GM12878 (cell line): ENCODE measurements around the gene LRRC75A. TPM values are rescaled to one million over a fixed set of nuclear protein-coding genes. Genes with fewer than 3 reads are reported as not detected.

Experiments used
- ATAC-seq: fragments of 200-7000 bp; cut with Tn5 transposase; 3 replicates; pipeline ENCODE4 v1.9.1; 2020; ENCODE audit warnings: mild to moderate bottlenecking, moderate library complexity
- BruUV-seq: library from RNA; stranded (reverse); fragments of 400-500 nt; replicated peaks from 2 replicates; lab custom pipeline; 2021; lab: Mats Ljungman, UMichigan
- CTCF ChIA-PET: fragments of 300-600 bp; sonication (Branson Sonifier 250); formaldehyde crosslinking; extraction: SDS; loops from one replicate; lab custom pipeline; 2021; ENCODE audit warnings: inconsistent platforms; lab: Yijun Ruan, JAX
- POLR2A ChIA-PET: fragments of 350-600 bp; formaldehyde crosslinking; extraction: SDS; loops from one replicate; lab custom pipeline; 2021; ENCODE audit warnings: inconsistent platforms; lab: Charles Lee
- RAD21 ChIA-PET: fragments of 300-600 bp; sonication (Branson Sonifier 250); formaldehyde crosslinking; loops from one replicate; lab custom pipeline; 2023; ENCODE audit warnings: antibody characterized with exemption; ENCODE audit not compliant: unreplicated experiment; lab: Charles Lee
- SMC1A ChIA-PET: fragments of 300-600 bp; sonication (Branson Sonifier 250); formaldehyde crosslinking; loops from one replicate; lab custom pipeline; 2023; ENCODE audit not compliant: unreplicated experiment, uncharacterized antibody; lab: Charles Lee
- DNase-seq: peaks from one replicate; pipeline ENCODE4 v3.0.0-alpha.2; 2011; ENCODE audit warnings: low read depth, low spot score
- FAIRE-seq: peaks from 3 replicates; lab custom pipeline; 2011; peaks lifted over from hg19 to GRCh38; lab: Jason Lieb, UNC
- H2AFZ ChIP-seq: 2 replicates; pipeline ENCODE4 v1.6.0; 2011; ENCODE audit warnings: low read depth, low read length, control low read depth; ENCODE audit not compliant: control insufficient read depth
- H3K27ac ChIP-seq: 2 replicates; pipeline ENCODE4 v1.5.1; 2011; ENCODE audit warnings: control low read depth; ENCODE audit not compliant: control insufficient read depth, insufficient read depth
- H3K27me3 ChIP-seq, 2 experiments: replicated peaks in 1 of 2; 2 replicates each; pipeline versions ENCODE4 v1.6.0 to v1.6.1; 2011; ENCODE audit warnings: low read length in 1 of 2; ENCODE audit not compliant: control insufficient read depth in 2 of 2, insufficient read depth in 2 of 2
- H3K36me3 ChIP-seq, 2 experiments: 2 replicates each; pipeline ENCODE4 v1.5.1; 2011; ENCODE audit warnings: low read length in 1 of 2; ENCODE audit not compliant: control insufficient read depth in 2 of 2, insufficient read depth in 2 of 2
- H3K4me1 ChIP-seq: 2 replicates; pipeline ENCODE4 v1.6.1; 2011; ENCODE audit warnings: mild to moderate bottlenecking, low read length, moderate library complexity, mixed read lengths; ENCODE audit not compliant: control insufficient read depth, insufficient read depth
- H3K4me2 ChIP-seq: 2 replicates; pipeline ENCODE4 v1.6.0; 2011; ENCODE audit warnings: control low read depth; ENCODE audit not compliant: control insufficient read depth, insufficient read depth
- H3K4me3 ChIP-seq: fragments of 200-600 bp; sonication (generic); 2 replicates; pipeline ENCODE4 v1.5.1; 2016
- H3K79me2 ChIP-seq: 2 replicates; pipeline ENCODE4 v1.6.0; 2011; ENCODE audit warnings: low read length; ENCODE audit not compliant: control insufficient read depth, insufficient read depth
- H3K9ac ChIP-seq: 2 replicates; pipeline ENCODE4 v1.8.0; 2011; ENCODE audit warnings: low read length, control low read depth, mixed read lengths; ENCODE audit not compliant: control insufficient read depth, insufficient read depth
- H3K9me3 ChIP-seq: replicated peaks from 3 replicates; pipeline ENCODE4 v1.5.1; 2011; ENCODE audit warnings: mild to moderate bottlenecking, low read length; ENCODE audit not compliant: control insufficient read depth, insufficient read depth
- H4K20me1 ChIP-seq: 2 replicates; pipeline ENCODE4 v1.6.0; 2011; ENCODE audit not compliant: control insufficient read depth, insufficient read depth
- CBX5 ChIP-seq: sonication (generic); IDR thresholded peaks from 2 replicates; pipeline ENCODE4 v1.6.1; 2016; ENCODE audit warnings: low read depth, moderate library complexity, mild to moderate bottlenecking, inconsistent platforms
- CEBPB ChIP-seq, 2 experiments: fragments of 150-350 bp in 1 of 2; IDR thresholded peaks; 2 replicates each; pipeline ENCODE4 v1.6.1; 2012 to 2014; ENCODE audit warnings: low read depth in 2 of 2, low read length in 2 of 2, borderline replicate concordance in 1 of 2, inconsistent platforms in 1 of 2
- GATAD2B ChIP-seq: fragments of 450-650 bp; conservative IDR thresholded peaks from 2 replicates; pipeline ENCODE4 v1.6.1; 2017; ENCODE audit warnings: low read depth, mild to moderate bottlenecking, moderate library complexity
- JUNB ChIP-seq: IDR thresholded peaks from 2 replicates; pipeline ENCODE4 v1.6.1; 2016; ENCODE audit warnings: antibody characterized with exemption, mild to moderate bottlenecking
- KLF5 ChIP-seq: fragments of 450-650 bp; IDR thresholded peaks from 2 replicates; pipeline ENCODE4 v1.6.1; 2014; ENCODE audit warnings: mild to moderate bottlenecking; ENCODE audit not compliant: partially characterized antibody
- NFYA ChIP-seq: IDR thresholded peaks from 2 replicates; pipeline ENCODE4 v1.6.1; 2011; ENCODE audit warnings: low read depth, mild to moderate bottlenecking, low read length, improper control_type of control experiment, borderline replicate concordance
- NR2C2 ChIP-seq: IDR thresholded peaks from 2 replicates; pipeline ENCODE4 v1.6.1; 2011; ENCODE audit warnings: borderline replicate concordance, low read depth; ENCODE audit not compliant: control insufficient read depth, insufficient read length
- PAX5 ChIP-seq: IDR thresholded peaks from 2 replicates; pipeline ENCODE4 v1.6.1; 2011; ENCODE audit warnings: low read depth, low read length, borderline replicate concordance
- SPI1 ChIP-seq: IDR thresholded peaks from 2 replicates; pipeline ENCODE4 v1.6.1; 2011; ENCODE audit warnings: low read depth, mild to moderate bottlenecking, low read length, moderate library complexity, borderline replicate concordance; ENCODE audit not compliant: insufficient read depth
- SRF ChIP-seq, 2 experiments: IDR thresholded peaks; 2 replicates each; pipeline ENCODE4 v1.6.1; 2011; ENCODE audit warnings: low read depth in 2 of 2, low read length in 2 of 2, mild to moderate bottlenecking in 1 of 2, moderate library complexity in 1 of 2
- SUZ12 ChIP-seq: fragments of 200-600 bp; sonication (generic); IDR thresholded peaks from one replicate; pipeline ENCODE4 v1.6.1; 2018; ENCODE audit warnings: antibody characterized with exemption, mild to moderate bottlenecking; ENCODE audit not compliant: unreplicated experiment
- YBX1 ChIP-seq: fragments of 450-650 bp; IDR thresholded peaks from 2 replicates; pipeline ENCODE4 v1.6.1; 2016; ENCODE audit warnings: antibody characterized with exemption
- ZNF384 ChIP-seq: IDR thresholded peaks from 2 replicates; pipeline ENCODE4 v1.6.1; 2012; ENCODE audit warnings: low read depth, mild to moderate bottlenecking, low read length, improper control_type of control experiment, borderline replicate concordance
- WGBS: methylation state at CpG from one replicate; pipeline ENCODE4 v1.1.6; 2016; ENCODE audit warnings: low lambda C conversion rate; ENCODE audit not compliant: insufficient replicate concordance, insufficient coverage; ENCODE audit errors: missing lambda C conversion rate; 5-methylcytosine and 5-hydroxymethylcytosine counted together
- in situ Hi-C: fragments of 300-500 bp; cut with MboI; formaldehyde crosslinking; loops from 9 replicates; pipeline ENCODE4 v1.14.3; 2018; ENCODE audit warnings: mixed read lengths
- intact Hi-C: fragments of 100-400 bp; cut with micrococcal nuclease; formaldehyde crosslinking; loops from one replicate; pipeline ENCODE4 v1.14.2; 2022; ENCODE audit not compliant: unreplicated experiment
- polyA plus RNA-seq, 11 experiments: library from polyadenylated mRNA; depleted of rRNA in 4 of 11; unstranded in 6 of 11; stranded (reverse) in 5 of 11; fragments of >200 nt; fragmentation: Nextera tagmentation in 4 of 11; fragmentation: Illumina TruSeq in 1 of 11; extraction: Ambion mirVana in 4 of 11; extraction: Trizol in 1 of 11; gene quantifications; 1 replicate in 1 of 11; 2 replicates in 10 of 11; pipeline versions ENCODE4 v1.2.1 to v1.2.3, GENCODE V29; 2011 to 2016; ENCODE audit warnings: inconsistent platforms in 2 of 11, missing spikeins in 2 of 11, low read depth in 1 of 11
- total RNA-seq, 4 experiments: library from RNA; depleted of rRNA in 3 of 4; stranded (reverse); fragments of >200 nt in 3 of 4; fragmentation: Illumina TruSeq in 1 of 4; extraction: Trizol in 1 of 4; gene quantifications; 2 replicates each; pipeline versions ENCODE4 v1.2.1 to v1.2.3, GENCODE V29; 2013 to 2021
- TF ChIP-seq, protein P1 (sequence below): IDR thresholded peaks from 2 replicates; pipeline ENCODE4 v1.6.1; 2012; ENCODE audit warnings: low read depth, low read length, improper control_type of control experiment
- TF ChIP-seq, protein P2 (sequence below): fragments of 450-650 bp; IDR thresholded peaks from 2 replicates; pipeline ENCODE4 v1.6.1; 2016; ENCODE audit warnings: mild to moderate bottlenecking

Gene LRRC75A
- total and polyA plus RNA-seq, 10 of the 15 experiments (the other 5 are each of a cell fraction or from before 2014, with no cell fraction given), result 0.01 to 1.3 (median 0.09) TPM; not detected in 2

DNA sequence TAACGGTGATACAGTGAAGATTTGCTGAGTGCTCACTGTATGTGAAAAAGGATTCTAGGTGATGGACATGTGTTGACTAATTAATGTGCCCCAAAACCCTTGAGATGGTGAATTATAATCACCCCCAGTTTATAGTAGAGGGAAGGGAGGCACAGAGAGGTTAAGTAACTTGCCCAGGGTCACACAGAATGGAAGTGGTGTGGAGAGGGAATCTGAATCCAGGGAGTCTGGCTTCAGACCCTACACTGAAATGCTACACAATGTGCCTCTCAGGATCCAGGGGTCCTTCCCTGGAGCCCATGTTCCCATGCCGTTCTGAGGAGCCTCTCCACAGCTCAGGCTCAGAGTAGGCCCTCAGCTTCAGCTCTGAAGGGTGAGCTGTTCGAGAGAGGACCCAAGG lies 65.0 kb downstream of the LRRC75A start (continued):
- TF ChIP-seq, protein P1, sequence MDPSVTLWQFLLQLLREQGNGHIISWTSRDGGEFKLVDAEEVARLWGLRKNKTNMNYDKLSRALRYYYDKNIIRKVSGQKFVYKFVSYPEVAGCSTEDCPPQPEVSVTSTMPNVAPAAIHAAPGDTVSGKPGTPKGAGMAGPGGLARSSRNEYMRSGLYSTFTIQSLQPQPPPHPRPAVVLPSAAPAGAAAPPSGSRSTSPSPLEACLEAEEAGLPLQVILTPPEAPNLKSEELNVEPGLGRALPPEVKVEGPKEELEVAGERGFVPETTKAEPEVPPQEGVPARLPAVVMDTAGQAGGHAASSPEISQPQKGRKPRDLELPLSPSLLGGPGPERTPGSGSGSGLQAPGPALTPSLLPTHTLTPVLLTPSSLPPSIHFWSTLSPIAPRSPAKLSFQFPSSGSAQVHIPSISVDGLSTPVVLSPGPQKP, result no peak
- TF ChIP-seq ZNF384 (no peak), GATAD2B (no peak), NR2C2 (no peak), SUZ12 (no peak), SRF (IDR thresholded peaks at IDR 0.05; ENCODE audit: low read depth in 2 of 2, low read length in 2 of 2) (no peak)

DNA sequence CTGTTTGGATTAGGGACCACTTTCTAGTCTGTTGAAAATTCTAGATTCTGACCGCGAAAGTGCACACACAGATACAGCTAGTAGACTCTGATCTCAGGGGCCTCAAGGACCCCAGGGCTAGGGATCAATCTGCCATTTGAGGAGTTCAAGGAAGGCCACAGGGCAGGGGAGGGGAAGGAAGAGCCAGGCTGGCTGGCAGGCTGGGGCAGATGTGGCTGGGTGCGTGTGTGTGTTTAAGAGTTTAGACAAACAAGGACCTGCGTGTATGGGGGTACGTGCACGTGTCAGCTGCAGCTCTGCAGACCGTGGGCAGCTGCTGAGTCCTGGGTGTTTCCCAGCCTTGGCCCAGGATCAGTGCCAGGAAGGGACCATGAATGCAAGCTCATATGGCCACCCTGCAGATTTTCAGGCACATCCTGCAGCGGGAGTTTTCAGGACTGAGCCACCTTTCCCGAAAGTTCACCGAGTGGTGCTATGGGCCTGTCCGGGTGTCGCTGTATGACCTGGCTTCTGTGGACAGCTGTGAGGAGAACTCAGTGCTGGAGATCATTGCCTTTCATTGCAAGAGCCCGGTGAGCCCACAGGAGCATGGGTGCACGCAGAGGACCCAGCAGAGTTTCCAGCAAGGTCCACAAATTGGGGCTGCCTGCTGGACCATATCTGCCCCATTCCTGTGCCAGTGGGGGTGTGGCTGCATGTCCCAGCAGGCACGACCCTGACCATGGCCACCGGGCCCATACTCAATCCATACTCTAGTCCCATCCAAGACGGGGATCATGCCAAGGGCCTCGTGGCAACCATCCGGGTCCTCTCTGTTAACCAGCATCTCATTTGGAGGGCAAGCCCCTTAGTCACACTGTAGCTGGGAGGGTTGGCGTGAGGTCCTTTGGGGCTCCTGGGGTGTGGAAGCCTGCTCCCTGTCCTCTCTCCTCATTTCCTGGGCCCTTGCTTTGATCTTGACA lies 66.0 kb downstream of the LRRC75A start:
- peaks cover 2% of the 10 kb centered on the region for H3K79me2 ChIP-seq
- H3K9me3 ChIP-seq, result no peaks in the 10 kb centered on the region
- intact Hi-C loops (no loop called here), in situ Hi-C loops (no loop called here)
- ATAC-seq (no peak), DNase-seq (no peak), FAIRE-seq (no peak)
- no peak overlapping the region for H3K4me3 ChIP-seq
- no peaks in the 10 kb centered on the region for H4K20me1 ChIP-seq
- no peak overlapping the region for H3K4me2 ChIP-seq
- TF ChIP-seq SPI1 (no peak), YBX1 (no peak), PAX5 (no peak), CBX5 (no peak), KLF5 (no peak), CEBPB (IDR thresholded peaks at IDR 0.05; ENCODE audit: borderline replicate concordance in 1 of 2, low read depth in 2 of 2, low read length in 2 of 2) (no peak), NR2C2 (no peak), JUNB (no peak), NFYA (no peak)
- TF ChIP-seq, protein P2, sequence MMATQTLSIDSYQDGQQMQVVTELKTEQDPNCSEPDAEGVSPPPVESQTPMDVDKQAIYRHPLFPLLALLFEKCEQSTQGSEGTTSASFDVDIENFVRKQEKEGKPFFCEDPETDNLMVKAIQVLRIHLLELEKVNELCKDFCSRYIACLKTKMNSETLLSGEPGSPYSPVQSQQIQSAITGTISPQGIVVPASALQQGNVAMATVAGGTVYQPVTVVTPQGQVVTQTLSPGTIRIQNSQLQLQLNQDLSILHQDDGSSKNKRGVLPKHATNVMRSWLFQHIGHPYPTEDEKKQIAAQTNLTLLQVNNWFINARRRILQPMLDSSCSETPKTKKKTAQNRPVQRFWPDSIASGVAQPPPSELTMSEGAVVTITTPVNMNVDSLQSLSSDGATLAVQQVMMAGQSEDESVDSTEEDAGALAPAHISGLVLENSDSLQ, result no peak
- no peaks in the 10 kb centered on the region for H3K4me1 ChIP-seq
- CTCF ChIA-PET, result interaction anchor here (0.5 to 1.2 kb wide), 2 partner anchors 12 to 23 kb away, joined by 3 to 4 read pairs; no protein-coding TSS in a partner anchor
- H2AFZ ChIP-seq, result no peak overlapping the region
- no peaks in the 10 kb centered on the region for H3K27me3 ChIP-seq
- WGBS, result 90% methylated on average over 19 of the region's 20 CpGs
- no peak overlapping the region for H3K9ac ChIP-seq
- H3K36me3 ChIP-seq, result peaks cover 27 to 36% of the 10 kb centered on the region in 2 experiments
- SMC1A ChIA-PET, result interaction anchor here (1.0 to 2.5 kb wide), 5 partner anchors 9 to 62 kb away, joined by 3 to 8 read pairs (median 4); partner anchors contain the start of gene TRPV2
- RAD21 ChIA-PET, result interaction anchor here (1.7 kb wide), 1 partner anchor 13 kb away, joined by 5 read pairs; no protein-coding TSS in a partner anchor
- POLR2A ChIA-PET, result interaction anchor here (1.8 kb wide), 1 partner anchor 13 kb away, joined by 6 read pairs; no protein-coding TSS in a partner anchor
- no TSS peak for BruUV-seq
- H3K27ac ChIP-seq, result no peak overlapping the region
